ENCODE results near the gene PKHD1. TPM values are rescaled to one million over a fixed set of nuclear protein-coding genes. Genes with fewer than 3 reads are reported as not detected.

Gene PKHD1
- total RNA-seq, 4 donors from 2014 or later, result 0.11 to 0.68 (median 0.42) TPM

- Histone ChIP-seq H3K4me1 (no peaks in the 10 kb centered on the region), H3K4me3 (no peak overlapping the region), H3K27ac (no peak overlapping the region), H3K9me3 (no peaks in the 10 kb centered on the region), H3K27me3 (no peaks in the 10 kb centered on the region), H3K36me3 (no peaks in the 10 kb centered on the region)
- WGBS, result 83% methylated on average over 2 of the region's 2 CpGs
- TF ChIP-seq EP300 (IDR thresholded peaks at IDR 0.05) (no peak), POLR2AphosphoS5 (IDR thresholded peaks at IDR 0.05) (no peak), POLR2A (IDR thresholded peaks at IDR 0.05) (no peak)
- TF ChIP-seq, protein P1, sequence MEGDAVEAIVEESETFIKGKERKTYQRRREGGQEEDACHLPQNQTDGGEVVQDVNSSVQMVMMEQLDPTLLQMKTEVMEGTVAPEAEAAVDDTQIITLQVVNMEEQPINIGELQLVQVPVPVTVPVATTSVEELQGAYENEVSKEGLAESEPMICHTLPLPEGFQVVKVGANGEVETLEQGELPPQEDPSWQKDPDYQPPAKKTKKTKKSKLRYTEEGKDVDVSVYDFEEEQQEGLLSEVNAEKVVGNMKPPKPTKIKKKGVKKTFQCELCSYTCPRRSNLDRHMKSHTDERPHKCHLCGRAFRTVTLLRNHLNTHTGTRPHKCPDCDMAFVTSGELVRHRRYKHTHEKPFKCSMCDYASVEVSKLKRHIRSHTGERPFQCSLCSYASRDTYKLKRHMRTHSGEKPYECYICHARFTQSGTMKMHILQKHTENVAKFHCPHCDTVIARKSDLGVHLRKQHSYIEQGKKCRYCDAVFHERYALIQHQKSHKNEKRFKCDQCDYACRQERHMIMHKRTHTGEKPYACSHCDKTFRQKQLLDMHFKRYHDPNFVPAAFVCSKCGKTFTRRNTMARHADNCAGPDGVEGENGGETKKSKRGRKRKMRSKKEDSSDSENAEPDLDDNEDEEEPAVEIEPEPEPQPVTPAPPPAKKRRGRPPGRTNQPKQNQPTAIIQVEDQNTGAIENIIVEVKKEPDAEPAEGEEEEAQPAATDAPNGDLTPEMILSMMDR (IDR thresholded peaks at IDR 0.05), result no peak
- no peak for DNase-seq (ENCODE audit: low spot score in 2 of 2)
Measured at GRCh38 chr6:51841626-51842025, 245.8 kb downstream of the PKHD1 start.

- Histone ChIP-seq H3K36me3 (no peaks in the 10 kb centered on the region), H3K4me1 (no peaks in the 10 kb centered on the region), H3K27ac (no peak overlapping the region), H3K4me3 (no peak overlapping the region), H3K9me3 (no peaks in the 10 kb centered on the region), H3K27me3 (no peaks in the 10 kb centered on the region)
- TF ChIP-seq POLR2AphosphoS5 (IDR thresholded peaks at IDR 0.05) (no peak), POLR2A (IDR thresholded peaks at IDR 0.05) (no peak), EP300 (IDR thresholded peaks at IDR 0.05) (no peak)
- TF ChIP-seq, protein P1 (IDR thresholded peaks at IDR 0.05), result no peak
- 66% methylated on average over 4 of the region's 4 CpGs for WGBS
- DNase-seq (ENCODE audit: low spot score in 2 of 2), result no peak
Measured at GRCh38 chr6:51839726-51840374, 247.6 kb downstream of the PKHD1 start.

DNA sequence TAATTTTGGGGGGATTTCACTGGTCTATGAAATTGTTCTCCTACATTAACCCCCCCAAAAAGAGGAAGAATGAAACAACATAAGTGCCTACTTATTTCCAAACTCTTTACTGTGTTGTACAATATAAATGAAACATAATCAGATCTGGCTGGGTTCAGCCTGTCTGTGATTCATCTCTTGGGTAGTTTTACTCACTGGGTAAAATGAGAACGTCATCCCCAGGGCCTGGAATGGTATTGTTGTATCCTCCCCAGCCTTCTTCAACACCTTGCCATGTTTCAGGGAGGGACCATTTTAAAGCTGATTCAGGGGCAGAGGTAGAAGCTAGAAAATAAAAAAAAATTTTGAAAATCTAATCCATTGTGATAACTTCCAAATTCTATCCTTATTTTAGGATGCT, 256.7 kb downstream of the PKHD1 start:
- H3K4me1 ChIP-seq, result no peaks in the 10 kb centered on the region
- 27% methylated on average over 1 of the region's 1 CpG for WGBS
- H3K27me3 ChIP-seq, result no peaks in the 10 kb centered on the region
- H3K4me3 ChIP-seq, result no peak overlapping the region
- TF ChIP-seq POLR2A (IDR thresholded peaks at IDR 0.05) (no peak), EP300 (IDR thresholded peaks at IDR 0.05) (no peak), POLR2AphosphoS5 (IDR thresholded peaks at IDR 0.05) (no peak)
- TF ChIP-seq, protein P1 (IDR thresholded peaks at IDR 0.05), result no peak
- no peak for DNase-seq (ENCODE audit: low spot score in 2 of 2)
- no peaks in the 10 kb centered on the region for H3K9me3 ChIP-seq
- H3K27ac ChIP-seq, result no peak overlapping the region
- H3K36me3 ChIP-seq, result no peaks in the 10 kb centered on the region

DNA sequence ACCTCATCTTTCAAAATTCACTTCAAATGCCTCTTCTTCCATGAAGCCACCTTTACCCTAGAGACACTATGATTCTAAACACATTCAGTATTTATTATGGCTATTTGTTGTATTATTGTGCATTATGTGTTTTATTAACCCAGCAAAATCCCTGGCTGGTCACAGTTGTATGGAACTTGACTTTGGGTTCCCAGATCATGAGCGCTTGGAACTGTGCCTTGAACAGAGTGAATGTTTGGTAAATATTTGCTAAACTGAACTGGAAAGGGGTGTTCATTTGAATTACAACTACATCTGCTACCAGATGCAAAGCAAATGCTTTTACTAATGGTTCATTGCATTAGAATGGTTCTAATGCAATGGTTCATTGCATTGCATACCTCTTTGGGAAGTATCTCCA, 259.8 kb downstream of the PKHD1 start:
- Histone ChIP-seq H3K36me3 (no peaks in the 10 kb centered on the region), H3K4me1 (no peaks in the 10 kb centered on the region), H3K9me3 (no peaks in the 10 kb centered on the region), H3K4me3 (no peak overlapping the region), H3K27ac (no peak overlapping the region), H3K27me3 (no peaks in the 10 kb centered on the region)
- WGBS, result 89% methylated on average over 1 of the region's 1 CpG
- TF ChIP-seq, protein P1 (IDR thresholded peaks at IDR 0.05), result no peak
- TF ChIP-seq POLR2A (IDR thresholded peaks at IDR 0.05) (no peak), EP300 (IDR thresholded peaks at IDR 0.05) (no peak), POLR2AphosphoS5 (IDR thresholded peaks at IDR 0.05) (no peak)
- no peak for DNase-seq (ENCODE audit: low spot score in 2 of 2)

- Histone ChIP-seq H3K27me3 (no peaks in the 10 kb centered on the region), H3K27ac (no peak overlapping the region), H3K36me3 (no peaks in the 10 kb centered on the region), H3K9me3 (no peaks in the 10 kb centered on the region), H3K4me1 (no peaks in the 10 kb centered on the region), H3K4me3 (no peak overlapping the region)
- TF ChIP-seq, protein P1 (IDR thresholded peaks at IDR 0.05), result no peak
- TF ChIP-seq POLR2AphosphoS5 (IDR thresholded peaks at IDR 0.05) (no peak), POLR2A (IDR thresholded peaks at IDR 0.05) (no peak), EP300 (IDR thresholded peaks at IDR 0.05) (no peak)
- DNase-seq (ENCODE audit: low spot score in 2 of 2), result no peak
Measured at GRCh38 chr6:51824940-51825339, 262.5 kb downstream of the PKHD1 start.

Data from suprapubic skin (tissue), 4 donors.